ENCODE data around the gene COL1A1.

The COL1A1 gene

GRCh38 chr17:50163843-50164696 is 37.4 kb downstream of the COL1A1 start:
- no CpG with 5 or more reads among the region's 11 CpGs for WGBS (ENCODE audit: extremely low coverage, insufficient coverage, low lambda C conversion rate)

DNA sequence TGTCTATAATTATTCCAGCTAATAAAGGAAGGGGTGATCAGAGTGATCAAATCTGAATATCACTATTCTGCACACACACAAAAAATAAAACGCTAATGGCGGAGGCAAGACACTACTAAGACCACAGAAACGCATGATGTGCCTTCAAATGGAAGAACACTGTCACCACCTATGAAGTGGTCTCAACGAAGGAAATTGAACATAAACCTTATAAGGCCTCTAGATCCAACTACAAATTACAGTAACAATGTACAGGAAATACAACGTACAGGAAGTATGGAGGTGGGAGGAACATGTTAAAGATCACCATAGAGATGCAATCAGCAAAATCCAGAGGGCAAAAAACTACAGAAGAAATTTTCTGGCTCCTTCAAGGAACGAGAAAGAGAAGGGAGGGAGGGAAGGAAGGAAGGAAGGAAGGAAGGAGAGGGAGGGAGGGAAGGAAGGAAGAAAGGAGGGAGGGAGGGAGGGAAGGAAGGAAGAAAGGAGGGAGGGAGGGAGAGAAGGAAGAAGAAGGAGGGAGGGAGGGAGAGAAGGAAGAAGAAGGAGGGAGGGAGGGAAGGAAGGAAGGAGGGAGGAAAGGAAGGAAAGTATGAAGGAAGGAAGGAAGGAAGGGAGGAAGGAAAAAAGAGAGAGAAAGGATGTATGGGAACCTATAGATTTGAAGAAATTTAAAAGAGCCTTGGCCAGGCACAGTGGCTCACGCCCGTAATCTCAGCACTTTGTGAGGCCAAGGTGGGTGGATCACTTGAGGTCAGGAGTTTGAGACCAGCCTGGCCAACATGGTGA is 38.8 kb downstream of the COL1A1 start:
- H3K4me2 ChIP-seq (ENCODE audit: low read length), result no peak overlapping the region
- H3K79me2 ChIP-seq (ENCODE audit: control insufficient read depth, insufficient read depth, low read length), result no peaks in the 10 kb centered on the region
- H3K18ac ChIP-seq (ENCODE audit: low read length), result no peak overlapping the region
- no peaks in the 10 kb centered on the region for H3K36me3 ChIP-seq (ENCODE audit: control insufficient read depth, insufficient read depth, low read length)
- no peaks in the 10 kb centered on the region for H3K79me1 ChIP-seq (ENCODE audit: low read length)
- H2AK5ac ChIP-seq (ENCODE audit: low read length), result no peak overlapping the region
- DNase-seq, result no peak
- no peaks in the 10 kb centered on the region for H3K4me1 ChIP-seq (ENCODE audit: control insufficient read depth, low read depth, low read length)
- H3K4me3 ChIP-seq (ENCODE audit: low read length), result no peak overlapping the region
- H4K5ac ChIP-seq (ENCODE audit: low read length), result no peak overlapping the region
- WGBS (ENCODE audit: extremely low coverage, insufficient coverage, low lambda C conversion rate), result no CpG with 5 or more reads among the region's 8 CpGs
- H2BK120ac ChIP-seq (ENCODE audit: low read depth, low read length), result no peak overlapping the region
- no peak overlapping the region for H3K56ac ChIP-seq (ENCODE audit: low read length)
- no peak overlapping the region for H3K23ac ChIP-seq (ENCODE audit: low read length)
- no peak overlapping the region for H4K8ac ChIP-seq (ENCODE audit: low read depth, low read length)
- no peak overlapping the region for H3K27ac ChIP-seq (ENCODE audit: low read depth, low read length)
- no peak overlapping the region for H2BK5ac ChIP-seq (ENCODE audit: low read length)
- H3K27me3 ChIP-seq (ENCODE audit: insufficient read depth, low read length, poor library complexity), result no peaks in the 10 kb centered on the region
- H3K9ac ChIP-seq (ENCODE audit: low read length), result no peak overlapping the region
- H3K4ac ChIP-seq (ENCODE audit: low read depth, low read length), result no peak overlapping the region
- H2BK15ac ChIP-seq (replicated peaks; ENCODE audit: low read depth), result no peak overlapping the region

More at GRCh38 chr17:50163843-50164696, 37.4 kb downstream of the COL1A1 start:
- Histone ChIP-seq H2AK5ac (ENCODE audit: low read length) (no peak overlapping the region), H3K4me1 (ENCODE audit: control insufficient read depth, low read depth, low read length) (no peaks in the 10 kb centered on the region), H3K4me2 (ENCODE audit: low read length) (no peak overlapping the region), H2BK15ac (replicated peaks; ENCODE audit: low read depth) (no peak overlapping the region), H2BK5ac (ENCODE audit: low read length) (no peak overlapping the region), H3K27ac (ENCODE audit: low read depth, low read length) (no peak overlapping the region), H3K36me3 (ENCODE audit: control insufficient read depth, insufficient read depth, low read length) (no peaks in the 10 kb centered on the region), H3K4me3 (ENCODE audit: low read length) (no peak overlapping the region), H2BK120ac (ENCODE audit: low read depth, low read length) (no peak overlapping the region), H3K9ac (ENCODE audit: low read length) (no peak overlapping the region), H3K27me3 (ENCODE audit: insufficient read depth, low read length, poor library complexity) (no peaks in the 10 kb centered on the region), H3K4ac (ENCODE audit: low read depth, low read length) (no peak overlapping the region), H3K23ac (ENCODE audit: low read length) (no peak overlapping the region), H3K79me2 (ENCODE audit: control insufficient read depth, insufficient read depth, low read length) (no peaks in the 10 kb centered on the region), H3K79me1 (ENCODE audit: low read length) (no peaks in the 10 kb centered on the region), H3K18ac (ENCODE audit: low read length) (no peak overlapping the region), H3K56ac (ENCODE audit: low read length) (no peak overlapping the region), H4K5ac (ENCODE audit: low read length) (no peak overlapping the region), H4K8ac (ENCODE audit: low read depth, low read length) (no peak overlapping the region)
- DNase-seq, result peak; percentile 32

DNA sequence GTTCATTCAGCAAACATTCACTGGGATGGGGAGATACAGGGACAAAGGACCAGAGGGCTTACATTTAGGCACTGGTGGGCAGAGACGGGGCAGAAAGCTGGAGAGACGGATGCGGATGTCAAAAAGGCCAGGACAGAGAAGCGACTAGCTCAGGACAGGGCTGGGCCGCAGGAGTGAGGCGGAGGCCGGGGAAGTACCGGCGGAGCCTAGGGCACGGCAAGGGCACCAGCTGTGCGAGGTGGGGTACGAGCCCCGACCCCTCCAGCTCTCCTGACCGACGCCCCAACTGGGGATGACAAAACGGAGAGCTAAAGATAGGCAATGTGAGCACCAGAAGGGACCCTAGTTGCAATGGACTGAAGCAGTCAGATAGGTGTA is 39.5 kb downstream of the COL1A1 start:
- Histone ChIP-seq H3K27ac (ENCODE audit: low read depth, low read length) (no peak overlapping the region), H3K23ac (ENCODE audit: low read length) (no peak overlapping the region)

DNA sequence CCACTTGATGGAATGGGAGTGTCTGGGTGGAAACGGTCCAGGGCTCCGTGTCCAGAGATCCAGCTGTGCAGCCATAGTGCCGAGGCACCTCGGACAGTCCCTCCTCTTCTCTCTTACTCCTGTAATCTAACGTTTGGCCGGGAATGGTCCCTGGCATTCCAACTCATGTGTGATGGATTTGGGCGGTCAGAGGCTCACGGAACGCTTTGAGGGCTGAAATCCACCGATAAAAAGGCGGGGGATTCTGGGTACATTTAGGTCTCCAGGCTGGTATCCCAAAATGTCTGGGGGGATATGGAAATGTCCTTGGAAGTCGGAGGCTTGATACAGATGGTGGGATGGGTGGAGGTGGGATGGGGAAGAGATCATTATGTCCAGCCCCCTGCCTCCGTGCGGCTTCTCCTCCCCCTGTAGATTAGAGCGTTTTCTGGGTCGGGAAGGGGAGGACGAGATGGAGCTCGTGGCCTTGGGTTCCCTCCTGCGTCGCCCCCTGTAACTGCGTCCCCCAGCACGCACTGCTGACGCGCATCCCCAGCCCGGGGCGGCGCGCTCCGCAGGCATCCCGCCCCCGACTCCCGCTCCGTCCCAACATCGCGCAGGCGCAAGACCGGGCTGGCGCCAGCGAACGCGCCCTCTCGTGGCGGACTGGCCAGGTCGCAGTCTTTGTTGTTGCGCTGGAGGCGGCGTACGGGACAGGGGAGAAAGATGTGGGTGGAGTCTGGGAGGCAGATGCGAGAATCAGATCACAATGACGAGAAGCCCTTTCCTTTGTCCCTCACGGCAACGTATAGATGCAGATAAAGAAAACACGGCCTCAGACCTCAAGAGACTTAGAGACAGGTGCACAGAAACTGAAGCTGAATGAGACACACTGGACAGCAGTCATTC is 40.2 kb downstream of the COL1A1 start:
- no peak overlapping the region for H3K23ac ChIP-seq (ENCODE audit: low read length)
- peak overlapping the region; percentile 37 for H3K4me3 ChIP-seq (ENCODE audit: low read length)
- no peak overlapping the region for H2AK5ac ChIP-seq (ENCODE audit: low read length)
- peak; percentile 94 for DNase-seq
- no peaks in the 10 kb centered on the region for H3K4me1 ChIP-seq (ENCODE audit: control insufficient read depth, low read depth, low read length)
- no peak overlapping the region for H4K8ac ChIP-seq (ENCODE audit: low read depth, low read length)
- H3K18ac ChIP-seq (ENCODE audit: low read length), result no peak overlapping the region
- H3K36me3 ChIP-seq (ENCODE audit: control insufficient read depth, insufficient read depth, low read length), result no peaks in the 10 kb centered on the region
- no peak overlapping the region for H2BK120ac ChIP-seq (ENCODE audit: low read depth, low read length)
- peak overlapping the region; percentile 84 for H3K56ac ChIP-seq (ENCODE audit: low read length)
- no peak overlapping the region for H3K27ac ChIP-seq (ENCODE audit: low read depth, low read length)
- H3K4me2 ChIP-seq (ENCODE audit: low read length), result peak overlapping the region; percentile 86
- no peak overlapping the region for H2BK15ac ChIP-seq (replicated peaks; ENCODE audit: low read depth)
- peak overlapping the region; percentile 73 for H3K9ac ChIP-seq (ENCODE audit: low read length)
- no peaks in the 10 kb centered on the region for H3K27me3 ChIP-seq (ENCODE audit: insufficient read depth, low read length, poor library complexity)
- WGBS (ENCODE audit: extremely low coverage, insufficient coverage, low lambda C conversion rate), result no CpG with 5 or more reads among the region's 53 CpGs
- no peak overlapping the region for H3K4ac ChIP-seq (ENCODE audit: low read depth, low read length)
- H3K79me2 ChIP-seq (ENCODE audit: control insufficient read depth, insufficient read depth, low read length), result no peaks in the 10 kb centered on the region
- no peaks in the 10 kb centered on the region for H3K79me1 ChIP-seq (ENCODE audit: low read length)
- no peak overlapping the region for H4K5ac ChIP-seq (ENCODE audit: low read length)
- no peak overlapping the region for H2BK5ac ChIP-seq (ENCODE audit: low read length)

More for the DNA sequence above, 39.5 kb downstream of the COL1A1 start:
- no peak overlapping the region for H2AK5ac ChIP-seq (ENCODE audit: low read length)
- no peaks in the 10 kb centered on the region for H3K79me1 ChIP-seq (ENCODE audit: low read length)
- H3K27me3 ChIP-seq (ENCODE audit: insufficient read depth, low read length, poor library complexity), result no peaks in the 10 kb centered on the region
- no peak overlapping the region for H4K8ac ChIP-seq (ENCODE audit: low read depth, low read length)
- H2BK120ac ChIP-seq (ENCODE audit: low read depth, low read length), result no peak overlapping the region
- H3K79me2 ChIP-seq (ENCODE audit: control insufficient read depth, insufficient read depth, low read length), result no peaks in the 10 kb centered on the region
- H3K4ac ChIP-seq (ENCODE audit: low read depth, low read length), result no peak overlapping the region
- no peak overlapping the region for H3K18ac ChIP-seq (ENCODE audit: low read length)
- H3K56ac ChIP-seq (ENCODE audit: low read length), result peak overlapping the region; percentile 54
- no peak overlapping the region for H3K4me3 ChIP-seq (ENCODE audit: low read length)
- DNase-seq, result no peak
- H3K4me1 ChIP-seq (ENCODE audit: control insufficient read depth, low read depth, low read length), result no peaks in the 10 kb centered on the region
- H3K4me2 ChIP-seq (ENCODE audit: low read length), result peak overlapping the region; percentile 34
- H4K5ac ChIP-seq (ENCODE audit: low read length), result no peak overlapping the region
- H2BK15ac ChIP-seq (replicated peaks; ENCODE audit: low read depth), result no peak overlapping the region
- H3K36me3 ChIP-seq (ENCODE audit: control insufficient read depth, insufficient read depth, low read length), result no peaks in the 10 kb centered on the region
- peak overlapping the region; percentile 16 for H3K9ac ChIP-seq (ENCODE audit: low read length)
- no CpG with 5 or more reads among the region's 16 CpGs for WGBS (ENCODE audit: extremely low coverage, insufficient coverage, low lambda C conversion rate)
- H2BK5ac ChIP-seq (ENCODE audit: low read length), result no peak overlapping the region

DNA sequence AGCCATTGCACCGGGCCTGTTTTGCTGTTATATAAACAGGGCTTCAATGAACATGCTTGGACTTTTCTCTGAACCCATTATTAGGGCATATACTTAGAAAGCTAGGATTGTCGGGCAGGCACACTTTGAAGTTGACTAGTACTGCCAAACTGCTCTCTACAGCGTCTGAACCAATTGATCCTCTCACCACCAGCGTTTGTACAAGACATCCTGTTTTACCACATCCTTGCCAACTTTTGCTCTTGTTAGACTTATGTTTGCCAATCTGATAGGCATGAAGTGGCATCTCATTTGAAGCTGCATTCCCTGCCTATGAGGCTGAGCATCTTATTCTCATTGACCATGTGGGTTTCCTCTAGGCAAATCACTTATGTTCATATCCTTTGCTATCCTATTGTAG is 43.5 kb downstream of the COL1A1 start:
- H4K8ac ChIP-seq (ENCODE audit: low read depth, low read length), result no peak overlapping the region
- H3K23ac ChIP-seq (ENCODE audit: low read length), result no peak overlapping the region
- no CpG with 5 or more reads among the region's 4 CpGs for WGBS (ENCODE audit: extremely low coverage, insufficient coverage, low lambda C conversion rate)
- no peak overlapping the region for H3K56ac ChIP-seq (ENCODE audit: low read length)
- no peaks in the 10 kb centered on the region for H3K27me3 ChIP-seq (ENCODE audit: insufficient read depth, low read length, poor library complexity)
- H3K79me2 ChIP-seq (ENCODE audit: control insufficient read depth, insufficient read depth, low read length), result no peaks in the 10 kb centered on the region
- no peaks in the 10 kb centered on the region for H3K79me1 ChIP-seq (ENCODE audit: low read length)
- no peak overlapping the region for H4K5ac ChIP-seq (ENCODE audit: low read length)
- no peak overlapping the region for H3K4ac ChIP-seq (ENCODE audit: low read depth, low read length)
- no peak overlapping the region for H2BK120ac ChIP-seq (ENCODE audit: low read depth, low read length)
- no peak overlapping the region for H3K27ac ChIP-seq (ENCODE audit: low read depth, low read length)
- H2BK5ac ChIP-seq (ENCODE audit: low read length), result no peak overlapping the region
- H3K36me3 ChIP-seq (ENCODE audit: control insufficient read depth, insufficient read depth, low read length), result no peaks in the 10 kb centered on the region
- no peak for DNase-seq
- no peak overlapping the region for H3K4me3 ChIP-seq (ENCODE audit: low read length)
- no peak overlapping the region for H2AK5ac ChIP-seq (ENCODE audit: low read length)
- no peaks in the 10 kb centered on the region for H3K4me1 ChIP-seq (ENCODE audit: control insufficient read depth, low read depth, low read length)
- no peak overlapping the region for H3K18ac ChIP-seq (ENCODE audit: low read length)
- H2BK15ac ChIP-seq (replicated peaks; ENCODE audit: low read depth), result no peak overlapping the region
- H3K9ac ChIP-seq (ENCODE audit: low read length), result no peak overlapping the region
- H3K4me2 ChIP-seq (ENCODE audit: low read length), result no peak overlapping the region
